ENCODE data around the gene RBM7. TPM values are rescaled to one million over a fixed set of nuclear protein-coding genes. Genes with fewer than 3 reads are reported as not detected.

The RBM7 gene
- total and polyA plus RNA-seq, 4 donors: 7.9 to 57.3 (median 24.2) TPM

- peaks cover 0 to 16% (median 0%) of the 10 kb centered on the region in 5 donors for H3K4me1 ChIP-seq (ENCODE audit: control insufficient read depth in 5 of 5, insufficient read depth in 5 of 5, low read length in 5 of 5)
- ATAC-seq (ENCODE audit: insufficient read depth, low FRiP score) (no peak), DNase-seq (no peak)
- no peaks in the 10 kb centered on the region for H3K9me3 ChIP-seq (ENCODE audit: control insufficient read depth in 4 of 4, insufficient read depth in 3 of 4, low read length in 3 of 4)
- WGBS, 2 donors: 95 to 98% methylated on average over 2 of the region's 2 CpGs
- no peak overlapping the region for H3K9ac ChIP-seq (ENCODE audit: insufficient read depth in 1 of 2, low read length in 2 of 2)
- no peak overlapping the region for H3K27ac ChIP-seq (ENCODE audit: low read depth in 1 of 2, low read length in 1 of 2)
- no peaks in the 10 kb centered on the region for H3K27me3 ChIP-seq (ENCODE audit: control insufficient read depth in 3 of 3, insufficient read depth in 3 of 3, low read length in 2 of 3)
- TF ChIP-seq, protein P1, sequence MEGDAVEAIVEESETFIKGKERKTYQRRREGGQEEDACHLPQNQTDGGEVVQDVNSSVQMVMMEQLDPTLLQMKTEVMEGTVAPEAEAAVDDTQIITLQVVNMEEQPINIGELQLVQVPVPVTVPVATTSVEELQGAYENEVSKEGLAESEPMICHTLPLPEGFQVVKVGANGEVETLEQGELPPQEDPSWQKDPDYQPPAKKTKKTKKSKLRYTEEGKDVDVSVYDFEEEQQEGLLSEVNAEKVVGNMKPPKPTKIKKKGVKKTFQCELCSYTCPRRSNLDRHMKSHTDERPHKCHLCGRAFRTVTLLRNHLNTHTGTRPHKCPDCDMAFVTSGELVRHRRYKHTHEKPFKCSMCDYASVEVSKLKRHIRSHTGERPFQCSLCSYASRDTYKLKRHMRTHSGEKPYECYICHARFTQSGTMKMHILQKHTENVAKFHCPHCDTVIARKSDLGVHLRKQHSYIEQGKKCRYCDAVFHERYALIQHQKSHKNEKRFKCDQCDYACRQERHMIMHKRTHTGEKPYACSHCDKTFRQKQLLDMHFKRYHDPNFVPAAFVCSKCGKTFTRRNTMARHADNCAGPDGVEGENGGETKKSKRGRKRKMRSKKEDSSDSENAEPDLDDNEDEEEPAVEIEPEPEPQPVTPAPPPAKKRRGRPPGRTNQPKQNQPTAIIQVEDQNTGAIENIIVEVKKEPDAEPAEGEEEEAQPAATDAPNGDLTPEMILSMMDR (IDR thresholded peaks at IDR 0.05; ENCODE audit: control extremely low read depth, extremely low read depth): no peak
- H3K36me3 ChIP-seq (ENCODE audit: control insufficient read depth in 4 of 4, insufficient read depth in 4 of 4, low read length in 4 of 4): peaks cover 3 to 31% (median 16%) of the 10 kb centered on the region in 4 donors
- no peak overlapping the region for H3K4me3 ChIP-seq
These were observed 48.5 kb downstream of the RBM7 start for GRCh38 chr11:114448749-114449482.

GRCh38 chr11:114449845-114450244, 49.4 kb downstream of the RBM7 start:
- 90 to 93% methylated on average over 6 of the region's 6 CpGs for WGBS, 2 donors
- DNase-seq: no peak
- peaks cover 3 to 28% (median 14%) of the 10 kb centered on the region in 4 donors for H3K36me3 ChIP-seq (ENCODE audit: control insufficient read depth in 4 of 4, insufficient read depth in 4 of 4, low read length in 4 of 4)

GRCh38 chr11:114452399-114452798, 51.9 kb downstream of the RBM7 start:
- H3K27me3 ChIP-seq (ENCODE audit: control insufficient read depth in 3 of 3, insufficient read depth in 3 of 3, low read length in 2 of 3): no peaks in the 10 kb centered on the region
- no peak overlapping the region for H3K4me3 ChIP-seq
- H3K36me3 ChIP-seq (ENCODE audit: control insufficient read depth in 4 of 4, insufficient read depth in 4 of 4, low read length in 4 of 4): peaks cover 3 to 25% (median 11%) of the 10 kb centered on the region in 4 donors
- no peak for DNase-seq
- H3K27ac ChIP-seq (ENCODE audit: low read depth in 1 of 2, low read length in 1 of 2): no peak overlapping the region
- TF ChIP-seq, protein P1 (IDR thresholded peaks at IDR 0.05; ENCODE audit: control extremely low read depth, extremely low read depth): no peak
- no peak overlapping the region for H3K9ac ChIP-seq (ENCODE audit: insufficient read depth in 1 of 2, low read length in 2 of 2)
- H3K4me1 ChIP-seq (ENCODE audit: control insufficient read depth in 5 of 5, insufficient read depth in 5 of 5, low read length in 5 of 5): peaks cover 0 to 13% (median 0%) of the 10 kb centered on the region in 5 donors
- 91 to 93% methylated on average over 3 of the region's 3 CpGs for WGBS, 2 donors
- no peaks in the 10 kb centered on the region for H3K9me3 ChIP-seq (ENCODE audit: control insufficient read depth in 4 of 4, insufficient read depth in 3 of 4, low read length in 3 of 4)
- ATAC-seq (ENCODE audit: insufficient read depth, low FRiP score): no peak

More at GRCh38 chr11:114449845-114450244, 49.4 kb downstream of the RBM7 start:
- no peak for ATAC-seq (ENCODE audit: insufficient read depth, low FRiP score)
- TF ChIP-seq, protein P1 (IDR thresholded peaks at IDR 0.05; ENCODE audit: control extremely low read depth, extremely low read depth): no peak
- Histone ChIP-seq H3K27me3 (ENCODE audit: control insufficient read depth in 3 of 3, insufficient read depth in 3 of 3, low read length in 2 of 3) (no peaks in the 10 kb centered on the region), H3K4me3 (no peak overlapping the region), H3K4me1 (ENCODE audit: control insufficient read depth in 5 of 5, insufficient read depth in 5 of 5, low read length in 5 of 5) (peaks cover 0 to 13% (median 0%) of the 10 kb centered on the region in 5 donors), H3K9me3 (ENCODE audit: control insufficient read depth in 4 of 4, insufficient read depth in 3 of 4, low read length in 3 of 4) (no peaks in the 10 kb centered on the region), H3K9ac (ENCODE audit: insufficient read depth in 1 of 2, low read length in 2 of 2) (no peak overlapping the region), H3K27ac (ENCODE audit: low read depth in 1 of 2, low read length in 1 of 2) (no peak overlapping the region)

Other genes with a start within 250 kb of the RBM7 start
- gene NNMT, start 104.3 kb upstream of the RBM7 start, total RNA-seq: 100 to 1,000 TPM in 1 of 2 donors, 10 to 100 TPM in 1; 15.4 to 276 TPM
- gene NNMT, start 104.3 kb upstream of the RBM7 start, polyA plus RNA-seq: 100 to 1,000 TPM; 414 to 523 TPM
- gene C11orf71, start 155 bp upstream of the RBM7 start, total RNA-seq: 10 to 100 TPM; 10.9 to 14.4 TPM
- 10 to 100 TPM; 10.1 to 11.5 TPM for gene C11orf71, start 155 bp upstream of the RBM7 start, polyA plus RNA-seq
- 10 to 100 TPM; 57.1 to 83.2 TPM for gene REXO2, start 38.8 kb downstream of the RBM7 start, total RNA-seq
- 10 to 100 TPM; 58.0 to 77.6 TPM for gene REXO2, start 38.8 kb downstream of the RBM7 start, polyA plus RNA-seq
- gene NXPE1, start 159.2 kb downstream of the RBM7 start, total RNA-seq: not detected
- not detected for gene NXPE1, start 159.2 kb downstream of the RBM7 start, polyA plus RNA-seq
- not detected for gene NXPE4, start 195.1 kb downstream of the RBM7 start, total RNA-seq
- not detected for gene NXPE4, start 195.1 kb downstream of the RBM7 start, polyA plus RNA-seq